Measurements from ENCODE around the gene DLG3. TPM values are rescaled to one million over a fixed set of nuclear protein-coding genes. Genes with fewer than 3 reads are reported as not detected.

The DLG3 gene
- total RNA-seq, 1 experiment from 2014 or later: 71.2 TPM

DNA sequence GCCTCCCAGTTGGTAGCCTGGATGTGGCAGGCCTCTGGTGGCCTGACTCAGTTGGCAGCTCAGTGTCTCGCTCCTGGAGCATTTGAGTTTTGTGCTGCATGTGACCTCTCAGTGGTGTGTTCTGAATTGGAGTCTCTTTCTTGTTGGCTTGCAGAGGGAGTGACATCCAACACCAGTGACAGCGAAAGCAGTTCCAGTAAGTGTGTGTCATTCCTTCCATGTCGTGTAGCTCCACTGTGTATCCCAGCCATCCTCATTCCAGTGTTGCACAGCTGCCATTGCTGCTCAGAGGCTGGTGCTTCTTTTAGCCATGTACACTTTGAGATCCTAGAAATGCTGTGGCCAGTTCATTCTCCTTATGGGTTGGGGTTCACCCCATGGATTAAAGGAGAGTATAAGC lies 52.4 kb downstream of the DLG3 start:
- no peaks in the 10 kb centered on the region for H3K4me1 Mint-ChIP-seq
- H3K23me2 ChIP-seq (ENCODE audit: insufficient read length, low read depth, low read length, poor library complexity, severe bottlenecking): no peaks in the 10 kb centered on the region
- H3K36me3 Mint-ChIP-seq (ENCODE audit: insufficient read depth in 1 of 3, low read depth in 3 of 3): peaks cover 63 to 96% (median 88%) of the 10 kb centered on the region in 3 experiments
- H3K18ac ChIP-seq (ENCODE audit: insufficient read length, low read depth, low read length): no peak overlapping the region
- H3K4me3 Mint-ChIP-seq: no peak overlapping the region
- no peaks in the 10 kb centered on the region for H3K27me3 Mint-ChIP-seq (ENCODE audit: low read depth)
- H3K79me1 ChIP-seq (ENCODE audit: insufficient read depth, low read depth, low read length, poor library complexity, severe bottlenecking): no peaks in the 10 kb centered on the region
- no peak overlapping the region for H3K4me2 ChIP-seq (ENCODE audit: insufficient read depth, insufficient read length, low read length)
- no peak for DNase-seq
- H2AK5ac ChIP-seq (ENCODE audit: insufficient read length, low read length): no peak overlapping the region
- no peak overlapping the region for H3K9ac ChIP-seq (ENCODE audit: extremely low read depth, insufficient read length, low read length)
- H2BK20ac ChIP-seq (ENCODE audit: low read depth, low read length, poor library complexity, severe bottlenecking): no peak overlapping the region
- no peak overlapping the region for H4K8ac ChIP-seq (replicated peaks; ENCODE audit: insufficient read length, low read depth, low read length)
- no peak overlapping the region for H3K4ac ChIP-seq (ENCODE audit: low read depth, low read length)
- no peak overlapping the region for H2BK12ac ChIP-seq (ENCODE audit: insufficient read length, low read depth, low read length)
- no peak overlapping the region for H3K27ac ChIP-seq (ENCODE audit: insufficient read length, low read depth, low read length)
- H3K14ac ChIP-seq (ENCODE audit: insufficient read depth, low read length): no peak overlapping the region
- no peak overlapping the region for H3K56ac ChIP-seq (ENCODE audit: insufficient read length, low read depth, low read length)
- no peak overlapping the region for H2BK5ac ChIP-seq (ENCODE audit: insufficient read length, low read length)
- WGBS (ENCODE audit: extremely low coverage, insufficient read length, low lambda C conversion rate): no CpG with 5 or more reads among the region's 3 CpGs
- no peaks in the 10 kb centered on the region for H3K79me2 ChIP-seq (ENCODE audit: insufficient read depth, low read length)
- TF ChIP-seq, protein P1, sequence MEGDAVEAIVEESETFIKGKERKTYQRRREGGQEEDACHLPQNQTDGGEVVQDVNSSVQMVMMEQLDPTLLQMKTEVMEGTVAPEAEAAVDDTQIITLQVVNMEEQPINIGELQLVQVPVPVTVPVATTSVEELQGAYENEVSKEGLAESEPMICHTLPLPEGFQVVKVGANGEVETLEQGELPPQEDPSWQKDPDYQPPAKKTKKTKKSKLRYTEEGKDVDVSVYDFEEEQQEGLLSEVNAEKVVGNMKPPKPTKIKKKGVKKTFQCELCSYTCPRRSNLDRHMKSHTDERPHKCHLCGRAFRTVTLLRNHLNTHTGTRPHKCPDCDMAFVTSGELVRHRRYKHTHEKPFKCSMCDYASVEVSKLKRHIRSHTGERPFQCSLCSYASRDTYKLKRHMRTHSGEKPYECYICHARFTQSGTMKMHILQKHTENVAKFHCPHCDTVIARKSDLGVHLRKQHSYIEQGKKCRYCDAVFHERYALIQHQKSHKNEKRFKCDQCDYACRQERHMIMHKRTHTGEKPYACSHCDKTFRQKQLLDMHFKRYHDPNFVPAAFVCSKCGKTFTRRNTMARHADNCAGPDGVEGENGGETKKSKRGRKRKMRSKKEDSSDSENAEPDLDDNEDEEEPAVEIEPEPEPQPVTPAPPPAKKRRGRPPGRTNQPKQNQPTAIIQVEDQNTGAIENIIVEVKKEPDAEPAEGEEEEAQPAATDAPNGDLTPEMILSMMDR (conservative IDR thresholded peaks at IDR 0.05): no peak
- no peak overlapping the region for H3T11ph ChIP-seq (ENCODE audit: low read length)
- H4K20me1 ChIP-seq (ENCODE audit: control insufficient read depth, insufficient read depth, insufficient read length): no peaks in the 10 kb centered on the region
- no peak overlapping the region for H3K27ac Mint-ChIP-seq
- H3K23ac ChIP-seq (ENCODE audit: insufficient read length, low read depth, low read length): no peak overlapping the region
- no peak overlapping the region for H4K5ac ChIP-seq (ENCODE audit: insufficient read length, low read depth, low read length)
- H3K9me3 Mint-ChIP-seq: peaks cover 73 to 78% of the 10 kb centered on the region in 2 experiments
- no peaks in the 10 kb centered on the region for H3K4me1 ChIP-seq (ENCODE audit: insufficient read depth, low read length)
- peaks cover 47% of the 10 kb centered on the region for H3K9me3 ChIP-seq (ENCODE audit: control insufficient read depth, low read depth, low read length)
- no peak overlapping the region for H2BK15ac ChIP-seq (ENCODE audit: low read depth, low read length)
- no peak overlapping the region for H4K91ac ChIP-seq (ENCODE audit: insufficient read length, low read depth, low read length)
- H2BK120ac ChIP-seq (ENCODE audit: low read depth, low read length, poor library complexity, severe bottlenecking): no peak overlapping the region
- H3K27me3 ChIP-seq (ENCODE audit: insufficient read depth, low read length): no peaks in the 10 kb centered on the region
- H2AFZ ChIP-seq (ENCODE audit: low read length): no peak overlapping the region

Data from H9 (cell line).